GM21390 (cell line): ENCODE data around the gene SLC16A9.

Experiments
- ATAC-seq: cut with Tn5 transposase; IDR thresholded peaks from one replicate; pipeline ENCODE4 v1.9.1; 2021; ENCODE audit not compliant: unreplicated experiment

SLC16A9 gene

DNA sequence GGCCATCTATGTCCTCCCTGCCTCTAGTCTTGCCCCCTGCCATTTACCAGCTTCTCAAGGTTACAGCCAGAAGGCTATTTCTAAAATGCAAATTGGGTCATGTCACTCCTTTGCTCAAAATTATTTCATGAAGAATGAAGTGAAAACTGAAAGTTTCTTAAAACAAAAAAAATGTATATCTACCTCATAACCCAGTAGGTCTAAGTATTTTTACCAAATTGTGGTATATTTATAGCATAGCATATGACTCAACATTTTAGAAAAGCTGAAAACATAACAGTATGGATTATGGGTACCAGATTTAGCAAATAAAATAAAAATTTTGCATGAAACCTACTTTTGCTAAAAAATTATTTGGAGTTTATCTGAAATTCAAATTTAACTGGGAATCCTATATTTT, 78.4 kb downstream of the SLC16A9 start:
- peak; percentile 52 for ATAC-seq

DNA sequence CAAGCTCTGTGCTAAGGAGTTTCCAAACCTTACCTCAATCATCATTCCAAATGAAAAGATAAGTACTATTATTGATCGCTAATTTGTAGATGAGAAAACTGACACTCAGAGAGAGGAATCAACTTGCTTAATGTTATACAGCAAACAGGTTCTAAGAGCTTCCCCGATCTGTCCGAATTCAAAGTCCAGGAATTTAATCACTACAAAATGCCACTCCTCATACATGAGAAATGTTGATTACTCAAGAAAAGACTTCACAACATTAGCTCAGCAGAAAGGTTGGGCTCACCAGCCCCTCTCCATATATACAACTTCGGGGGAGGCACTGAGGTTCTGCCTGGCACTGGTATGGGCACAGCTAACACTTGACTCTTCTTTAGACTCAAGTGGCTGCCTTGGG, 80.7 kb downstream of the SLC16A9 start:
- no peak for ATAC-seq

DNA sequence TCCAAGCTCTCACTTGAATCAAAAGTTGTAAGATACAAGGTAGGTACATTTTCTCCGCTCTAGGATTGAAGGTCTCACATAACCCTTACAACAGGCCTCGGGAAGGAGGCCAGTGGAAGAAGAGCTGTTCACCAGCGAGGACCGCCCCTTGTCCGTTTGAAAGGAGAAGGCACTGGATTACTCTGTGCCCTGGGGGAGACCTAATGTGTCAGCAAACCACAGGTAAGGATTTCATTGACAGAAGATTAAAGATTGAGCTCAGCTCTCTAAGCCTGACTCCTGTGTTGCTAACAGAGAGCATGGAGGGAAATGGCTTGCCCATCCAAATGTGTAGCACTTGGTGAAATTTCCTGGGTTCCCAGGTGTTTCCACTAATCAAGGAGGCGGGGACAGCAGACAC, 81.2 kb downstream of the SLC16A9 start:
- ATAC-seq: no peak

DNA sequence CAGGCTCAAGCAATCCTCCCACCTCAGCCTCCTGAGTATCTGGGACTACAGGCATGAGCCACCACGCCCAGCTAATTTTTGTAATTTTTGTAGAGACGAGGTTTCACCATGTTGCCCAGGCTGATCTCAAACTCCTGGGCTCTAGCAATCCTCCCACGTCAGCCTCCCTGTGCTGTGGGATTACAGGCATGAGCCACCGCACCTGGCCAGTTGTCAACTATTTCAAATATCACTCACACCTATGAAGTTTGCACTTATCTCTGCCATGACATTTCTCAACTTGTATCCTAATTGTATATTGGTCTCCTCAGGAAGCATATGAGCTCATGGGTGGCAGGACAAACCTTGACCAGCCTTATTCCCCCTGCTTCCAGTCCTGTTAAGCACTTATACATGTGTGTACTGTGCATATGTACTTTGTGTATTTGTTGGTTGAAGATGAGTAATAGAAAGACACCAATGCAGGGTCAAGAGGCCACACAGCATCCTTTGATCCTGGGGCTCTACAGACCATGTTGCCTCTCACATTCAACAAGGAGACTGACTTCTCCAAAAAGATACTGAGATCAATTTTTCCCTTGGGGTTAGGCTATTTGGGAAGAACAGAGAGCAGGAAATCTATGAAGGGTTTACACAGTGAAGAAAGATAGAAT, 82.2 kb downstream of the SLC16A9 start:
- no peak for ATAC-seq

DNA sequence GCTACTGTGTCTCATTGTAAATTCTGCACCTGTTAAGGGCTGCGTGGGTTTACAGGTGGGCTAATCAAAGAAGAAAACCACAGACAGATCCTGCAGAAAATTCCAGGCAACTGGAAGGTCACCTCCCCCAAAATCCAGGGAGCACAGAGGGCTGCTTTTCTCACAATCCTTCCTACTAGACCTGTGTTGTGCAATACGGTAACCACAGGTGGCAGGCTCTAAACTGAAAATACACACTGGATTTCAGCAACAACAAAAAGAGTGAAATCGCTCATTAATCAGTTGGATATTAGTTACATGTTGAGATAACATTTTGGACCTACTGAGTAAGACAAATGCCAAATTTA, 83.2 kb downstream of the SLC16A9 start:
- no peak for ATAC-seq

DNA sequence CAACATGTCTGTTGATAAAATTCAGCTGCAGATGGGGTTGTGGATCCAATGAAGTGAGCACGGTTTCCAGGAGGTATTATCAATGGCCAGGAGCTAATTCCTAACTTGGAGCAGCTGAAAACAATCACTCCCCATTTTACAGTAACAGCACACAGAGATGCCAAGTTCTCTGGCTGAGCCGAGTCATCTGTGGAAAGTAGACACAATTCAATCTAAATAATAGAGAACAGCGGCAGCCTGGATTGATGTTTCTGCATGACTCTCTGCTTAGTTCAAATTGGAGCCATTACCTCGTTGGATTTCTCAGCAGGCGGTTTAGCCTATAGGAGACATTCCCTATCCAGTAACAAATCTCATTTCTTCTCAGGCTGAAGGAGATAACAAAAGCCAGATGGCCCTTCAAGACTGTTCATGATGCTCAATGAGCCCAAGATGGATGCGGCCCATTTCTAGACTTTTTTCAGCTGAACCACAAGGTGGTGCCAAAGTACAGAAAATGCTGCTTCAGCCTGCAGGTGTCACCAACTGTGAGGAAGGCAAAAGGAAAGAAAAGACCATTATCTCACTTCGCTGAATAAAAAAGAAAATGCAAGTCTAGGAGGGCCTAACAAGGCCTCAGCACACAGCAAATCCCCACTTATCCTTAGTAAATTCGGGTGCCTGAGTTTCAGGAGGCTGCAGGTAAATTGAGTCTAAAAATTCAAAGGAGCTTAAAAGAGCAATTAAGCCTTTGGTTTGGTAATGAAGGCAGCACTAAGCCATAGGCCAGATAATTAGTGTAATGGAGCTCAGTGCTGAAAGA, 83.7 kb downstream of the SLC16A9 start:
- ATAC-seq: peak; percentile 92

DNA sequence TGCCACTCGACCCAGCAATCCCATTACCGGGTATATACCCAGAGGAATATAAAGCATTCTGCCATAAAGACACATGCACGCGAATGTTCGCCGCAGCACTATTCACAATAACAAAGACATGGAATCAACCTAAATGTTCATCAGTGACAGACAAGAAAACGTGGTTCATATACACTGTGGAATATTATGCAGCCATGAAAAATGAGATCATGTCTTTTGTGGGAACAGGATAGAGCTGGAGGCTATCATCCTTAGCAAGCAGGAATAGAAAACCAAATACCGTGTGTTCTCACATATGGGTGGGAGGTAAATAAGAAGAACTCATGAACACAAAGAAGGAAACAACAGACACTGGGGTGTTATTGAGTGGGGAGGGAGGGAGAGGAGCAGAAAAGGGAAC, 84.7 kb downstream of the SLC16A9 start:
- no peak for ATAC-seq

DNA sequence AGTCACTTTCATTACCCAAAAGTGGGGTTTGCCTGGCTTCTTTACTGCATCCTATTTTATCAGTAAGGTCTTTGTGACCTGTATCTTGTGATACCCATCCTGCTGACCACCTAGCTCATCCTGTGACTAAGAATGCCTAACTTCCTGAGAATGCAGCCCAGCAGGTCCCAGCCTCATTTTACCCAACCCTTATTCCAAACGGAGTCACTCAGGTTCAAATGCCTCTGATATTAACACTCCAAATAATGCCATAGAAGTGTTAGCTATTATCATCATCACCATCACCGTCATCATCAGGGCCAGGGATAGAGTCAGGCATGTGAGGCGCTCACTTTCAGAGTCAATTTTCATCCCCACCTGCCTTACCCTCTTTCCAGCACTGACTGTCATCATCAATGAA, 85.5 kb downstream of the SLC16A9 start:
- no peak for ATAC-seq

DNA sequence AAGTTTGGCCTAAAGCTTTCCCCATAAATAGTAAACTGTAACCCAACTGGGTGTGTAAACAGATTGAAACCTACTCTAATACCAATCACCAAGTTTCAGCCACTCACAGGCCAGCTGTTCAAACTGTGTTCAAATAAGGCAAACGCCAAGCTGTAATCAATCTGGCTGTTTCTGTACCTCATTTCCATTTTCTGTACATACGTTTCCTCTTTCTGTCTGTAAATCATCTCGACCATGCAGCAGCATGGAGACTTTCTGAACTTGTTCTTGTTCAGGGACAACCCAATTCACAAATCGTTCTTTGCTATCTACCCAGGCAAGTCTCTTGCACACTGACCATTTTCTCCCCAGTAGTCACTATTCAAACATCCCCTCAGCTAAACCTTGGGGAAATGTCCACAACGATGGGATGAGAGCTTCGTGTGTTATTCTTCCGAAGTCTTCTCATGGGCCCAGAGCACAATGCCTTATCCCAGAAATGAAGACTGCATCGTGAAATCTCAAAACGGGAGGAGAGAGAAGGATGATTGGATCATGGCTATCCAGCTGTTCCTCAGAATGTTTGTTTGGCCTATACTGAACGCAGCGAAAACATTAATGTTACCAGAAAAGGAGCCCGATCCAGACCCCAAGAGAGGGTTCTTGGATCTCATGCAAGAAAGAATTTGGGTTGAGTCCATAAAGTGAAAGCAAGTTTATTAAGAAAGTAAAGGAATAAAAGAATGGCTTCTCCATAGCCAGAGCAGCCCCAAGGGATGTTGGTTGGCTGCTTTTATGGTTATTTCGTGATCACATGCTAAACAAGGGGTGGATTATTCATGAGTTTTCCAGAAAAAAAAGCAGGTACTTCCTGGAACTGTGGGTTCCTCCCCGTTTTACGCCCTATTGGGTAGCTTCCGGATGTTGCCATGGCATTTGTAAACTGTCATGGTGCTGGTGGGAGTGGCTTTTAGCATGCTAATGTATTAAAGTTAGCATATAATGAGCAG, 86.2 kb downstream of the SLC16A9 start:
- no peak for ATAC-seq

DNA sequence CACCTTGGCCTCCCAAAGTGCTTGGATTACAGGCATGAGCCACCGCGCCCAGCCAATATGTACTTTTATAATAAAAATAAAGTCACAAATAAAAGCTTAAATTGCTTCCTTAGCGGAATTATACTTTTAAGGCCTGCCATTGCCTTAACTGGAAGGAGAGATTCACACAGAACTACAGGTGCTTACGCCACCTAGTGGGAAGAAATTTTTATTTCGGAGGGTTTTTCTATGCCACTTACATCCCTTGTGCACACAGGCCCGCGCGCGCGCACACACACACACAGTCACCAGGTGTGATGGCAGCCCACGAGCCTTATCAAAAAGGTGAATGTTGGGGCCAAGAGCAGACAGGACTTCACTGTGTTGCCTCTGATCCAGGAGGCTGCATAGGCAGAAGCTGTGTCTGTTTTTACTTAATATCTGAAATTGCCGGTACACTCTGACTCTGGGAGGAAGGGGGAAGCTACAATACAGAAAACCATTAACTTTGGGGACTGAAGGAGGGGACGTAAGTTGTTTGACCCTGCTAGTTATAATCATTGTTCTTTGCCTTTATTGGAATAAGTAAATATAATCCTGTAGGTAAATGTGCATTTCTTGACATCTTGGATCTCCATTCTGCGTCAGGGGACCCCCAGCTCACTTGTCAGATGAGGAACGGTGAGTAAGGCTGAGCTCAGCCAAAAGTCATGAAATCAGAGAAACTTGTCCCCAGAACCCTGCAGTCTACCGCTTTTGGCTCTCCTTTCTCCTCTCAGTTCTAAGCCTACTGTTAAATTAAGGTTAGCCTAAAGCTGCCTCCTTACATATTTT, 87.1 kb downstream of the SLC16A9 start:
- no peak for ATAC-seq

DNA sequence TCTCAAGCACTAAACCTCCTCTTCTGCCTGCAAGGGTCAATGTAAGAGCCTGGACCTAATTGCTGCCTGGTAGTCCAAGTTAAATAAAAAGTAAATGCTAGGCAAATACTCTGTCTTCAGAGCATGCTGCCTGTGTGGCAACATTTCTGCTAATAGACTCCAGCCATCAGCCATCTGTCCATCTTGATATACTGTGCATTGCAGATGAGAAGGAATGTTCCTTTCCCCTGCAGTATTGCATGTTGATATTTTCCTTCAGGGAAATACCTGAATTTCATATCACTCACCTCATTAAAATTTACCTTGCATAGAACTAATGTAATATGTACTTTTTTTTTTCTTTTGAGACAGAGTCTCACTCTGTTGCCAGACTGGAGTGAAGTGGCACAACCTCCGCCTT, 87.9 kb downstream of the SLC16A9 start:
- ATAC-seq: no peak

DNA sequence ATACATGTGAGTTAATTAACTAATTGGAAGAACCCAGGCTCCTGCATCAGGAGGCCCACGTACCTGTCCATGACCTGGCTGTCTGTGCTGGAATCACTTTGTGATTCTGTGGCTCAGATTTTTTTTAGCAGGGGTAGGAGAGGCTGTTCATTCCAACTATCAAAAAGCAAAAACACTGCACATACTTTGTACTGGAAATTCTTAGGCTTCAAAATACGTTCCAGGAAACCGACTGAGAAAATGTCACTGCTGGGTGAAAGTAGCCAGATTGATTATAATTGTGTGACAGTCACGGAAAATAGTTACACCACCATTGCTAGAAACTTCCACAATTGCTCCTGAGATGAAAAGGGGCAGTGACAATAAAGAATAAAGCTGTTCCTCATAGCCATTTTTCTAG, 91.0 kb downstream of the SLC16A9 start:
- ATAC-seq: no peak

DNA sequence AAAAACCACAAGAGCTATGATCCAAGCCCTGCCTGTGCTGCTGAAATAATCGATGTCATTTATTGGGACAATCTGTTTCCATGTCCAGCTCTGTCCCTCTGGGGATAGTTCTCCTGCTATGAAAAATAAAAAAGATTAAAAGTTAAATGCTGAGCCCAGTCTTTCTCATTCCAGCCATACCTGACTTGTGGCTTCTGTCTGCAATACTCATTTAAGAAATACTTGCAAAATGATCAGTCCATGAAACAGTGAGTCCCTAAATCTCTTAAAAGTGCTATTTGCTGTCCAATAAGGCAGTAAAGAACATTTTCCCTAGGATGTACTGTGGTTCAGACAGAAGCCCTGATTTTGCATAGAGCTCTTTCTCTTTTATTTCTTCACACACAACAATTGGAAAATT, 91.7 kb downstream of the SLC16A9 start:
- no peak for ATAC-seq

DNA sequence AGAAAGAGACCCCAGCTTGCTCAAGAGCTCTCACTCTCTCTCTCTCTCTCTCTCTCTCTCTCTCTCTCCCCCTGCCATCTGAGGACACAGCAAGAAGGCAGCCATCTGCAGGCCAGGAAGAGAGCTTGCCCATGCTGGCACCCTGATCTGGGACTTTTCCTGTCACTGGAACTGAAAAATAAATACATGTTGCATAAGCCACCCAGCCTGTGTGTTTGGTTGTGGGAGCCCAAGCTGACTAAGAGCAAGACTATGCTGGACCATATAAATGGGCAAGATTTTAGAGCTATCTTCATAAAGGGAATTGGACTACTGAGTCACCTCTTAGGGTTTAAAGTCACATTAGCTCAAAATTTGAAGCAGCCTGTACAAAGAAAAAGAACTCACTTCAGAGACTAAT, 98.6 kb downstream of the SLC16A9 start:
- ATAC-seq: no peak

DNA sequence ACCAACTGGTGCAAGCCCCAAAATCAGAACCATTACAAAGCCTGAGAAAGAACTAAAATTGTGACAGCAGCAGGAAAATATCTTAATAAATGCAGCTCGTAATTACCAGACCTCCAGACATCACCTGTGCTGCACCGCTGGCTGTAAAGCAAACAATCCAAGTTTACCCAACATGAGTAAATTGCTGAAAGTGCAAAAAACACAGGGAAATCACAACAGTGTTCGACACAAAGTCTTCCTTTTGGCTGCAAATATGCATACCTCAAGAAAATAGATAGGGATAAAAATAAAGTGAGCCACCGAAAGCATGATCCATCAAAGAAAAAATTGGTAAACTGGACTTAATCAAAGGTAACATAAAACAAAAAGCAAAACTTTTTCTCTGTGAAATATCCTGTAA, 101.7 kb downstream of the SLC16A9 start:
- no peak for ATAC-seq

DNA sequence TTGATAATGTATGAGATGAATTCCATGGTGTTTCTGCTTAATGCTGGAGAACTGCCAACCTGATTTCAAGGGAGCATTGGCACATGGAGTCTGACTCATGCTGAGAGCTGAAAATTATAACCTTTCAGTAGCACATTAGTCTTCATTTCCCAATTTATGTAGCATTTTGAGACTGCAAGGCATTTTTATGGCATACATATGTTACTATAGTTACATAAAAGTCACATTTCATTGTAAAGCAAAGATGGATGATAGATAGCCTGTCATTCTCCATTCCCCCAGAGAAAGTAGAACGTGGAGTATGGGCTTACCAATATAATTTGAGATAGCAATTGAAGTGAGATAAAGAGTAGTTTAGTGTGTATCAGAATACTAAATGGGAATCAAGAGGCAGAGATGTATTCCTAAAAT, 103.1 kb downstream of the SLC16A9 start:
- ATAC-seq: no peak

DNA sequence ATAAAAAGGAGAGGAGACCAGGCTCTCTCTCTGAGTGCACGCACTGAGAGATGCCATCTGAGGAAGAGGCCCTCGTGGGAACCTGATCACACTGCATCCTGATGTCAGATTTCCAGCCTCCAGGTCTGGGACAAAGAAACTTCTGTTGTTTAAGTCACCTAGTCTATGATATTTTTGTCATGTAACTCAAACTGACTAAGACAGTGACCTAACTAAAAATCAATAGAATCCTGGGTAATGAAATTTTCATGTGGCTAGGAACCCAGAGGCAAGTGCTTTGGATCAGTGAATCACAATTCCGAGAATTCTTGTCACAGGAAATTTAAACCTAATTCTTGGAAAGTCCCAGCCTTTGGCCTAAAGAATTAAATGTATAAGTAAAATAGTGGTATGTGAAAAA, 107.7 kb downstream of the SLC16A9 start:
- no peak for ATAC-seq
